ENCODE measurements around the gene NME9.

Gene NME9

GRCh38 chr3:138331143-138331894 lies 1.7 kb upstream of the NME9 start:
- DNase-seq = peak; percentile 38

GRCh38 chr3:138329984-138330293 lies 288 bp upstream of the NME9 start:
- DNase-seq = no peak

- DNase-seq = peak; percentile 60
Observed at GRCh38 chr3:138328341-138328740, 1.3 kb downstream of the NME9 start.

GRCh38 chr3:138327831-138328230 lies 1.8 kb downstream of the NME9 start:
- no peak for DNase-seq

GRCh38 chr3:138326866-138327595 lies 2.6 kb downstream of the NME9 start:
- DNase-seq = no peak

- DNase-seq = no peak
Observed at GRCh38 chr3:138325990-138326389, 3.7 kb downstream of the NME9 start.

- DNase-seq = no peak
Observed at GRCh38 chr3:138323971-138324370, 5.7 kb downstream of the NME9 start.

- no peak for DNase-seq
Observed at GRCh38 chr3:138317687-138318086, 12.0 kb downstream of the NME9 start.

GRCh38 chr3:138314751-138315150 lies 14.9 kb downstream of the NME9 start:
- no peak for DNase-seq

- DNase-seq = no peak
Observed at GRCh38 chr3:138310494-138310893, 19.2 kb downstream of the NME9 start.

- no peak for DNase-seq
Observed at GRCh38 chr3:138308783-138309182, 20.9 kb downstream of the NME9 start.

- no peak for DNase-seq
Observed at GRCh38 chr3:138307899-138308298, 21.8 kb downstream of the NME9 start.

- DNase-seq = no peak
Observed at GRCh38 chr3:138303474-138303873, 26.2 kb downstream of the NME9 start.

- no peak for DNase-seq
Observed at GRCh38 chr3:138300647-138301046, 29.0 kb downstream of the NME9 start.

- DNase-seq = no peak
Observed at GRCh38 chr3:138297876-138298275, 31.8 kb downstream of the NME9 start.

GRCh38 chr3:138297059-138297607 lies 32.5 kb downstream of the NME9 start:
- no peak for DNase-seq

GRCh38 chr3:138296639-138297038 lies 33.0 kb downstream of the NME9 start:
- DNase-seq = no peak

- no peak for DNase-seq
Observed at GRCh38 chr3:138289701-138290100, 40.0 kb downstream of the NME9 start.

GRCh38 chr3:138289260-138289659 lies 40.4 kb downstream of the NME9 start:
- no peak for DNase-seq

GRCh38 chr3:138284957-138285477 lies 44.6 kb downstream of the NME9 start:
- peak; percentile 37 for DNase-seq

- DNase-seq = no peak
Observed at GRCh38 chr3:138284079-138284478, 45.6 kb downstream of the NME9 start.

- DNase-seq = no peak
Observed at GRCh38 chr3:138282836-138283235, 46.8 kb downstream of the NME9 start.

GRCh38 chr3:138281561-138281960 lies 48.1 kb downstream of the NME9 start:
- no peak for DNase-seq

GRCh38 chr3:138271189-138271794 lies 58.4 kb downstream of the NME9 start:
- no peak for DNase-seq

Measured in hematopoietic multipotent progenitor cell treated with erythropoietin and hydrocortisone succinate and interleukin-3 and kit ligand, for 4 days (in vitro differentiated cells).